ENCODE data around the gene GRIN1.

DNA sequence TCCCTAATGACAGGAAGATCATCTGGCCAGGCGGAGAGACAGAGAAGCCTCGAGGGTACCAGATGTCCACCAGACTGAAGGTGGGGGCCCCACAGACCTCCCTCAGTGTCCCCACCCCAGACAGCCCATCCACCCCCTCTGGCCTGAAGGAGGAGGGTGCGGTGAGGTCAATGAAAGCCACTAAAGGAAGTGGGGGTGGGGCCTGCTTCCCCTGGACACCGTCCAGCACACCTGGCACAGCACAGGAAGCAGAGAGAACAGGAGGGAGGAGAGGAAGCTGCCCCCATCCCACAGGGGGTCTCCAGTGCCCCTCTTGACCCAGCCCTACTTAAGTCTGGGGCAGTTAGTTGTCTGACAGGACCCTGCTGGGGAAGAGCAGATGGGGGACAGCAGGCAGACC is 19.7 kb downstream of the GRIN1 start:
- TF ChIP-seq, protein P1, sequence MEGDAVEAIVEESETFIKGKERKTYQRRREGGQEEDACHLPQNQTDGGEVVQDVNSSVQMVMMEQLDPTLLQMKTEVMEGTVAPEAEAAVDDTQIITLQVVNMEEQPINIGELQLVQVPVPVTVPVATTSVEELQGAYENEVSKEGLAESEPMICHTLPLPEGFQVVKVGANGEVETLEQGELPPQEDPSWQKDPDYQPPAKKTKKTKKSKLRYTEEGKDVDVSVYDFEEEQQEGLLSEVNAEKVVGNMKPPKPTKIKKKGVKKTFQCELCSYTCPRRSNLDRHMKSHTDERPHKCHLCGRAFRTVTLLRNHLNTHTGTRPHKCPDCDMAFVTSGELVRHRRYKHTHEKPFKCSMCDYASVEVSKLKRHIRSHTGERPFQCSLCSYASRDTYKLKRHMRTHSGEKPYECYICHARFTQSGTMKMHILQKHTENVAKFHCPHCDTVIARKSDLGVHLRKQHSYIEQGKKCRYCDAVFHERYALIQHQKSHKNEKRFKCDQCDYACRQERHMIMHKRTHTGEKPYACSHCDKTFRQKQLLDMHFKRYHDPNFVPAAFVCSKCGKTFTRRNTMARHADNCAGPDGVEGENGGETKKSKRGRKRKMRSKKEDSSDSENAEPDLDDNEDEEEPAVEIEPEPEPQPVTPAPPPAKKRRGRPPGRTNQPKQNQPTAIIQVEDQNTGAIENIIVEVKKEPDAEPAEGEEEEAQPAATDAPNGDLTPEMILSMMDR (IDR thresholded peaks at IDR 0.05): no peak
- no peak for TF ChIP-seq POLR2A (IDR thresholded peaks at IDR 0.05)

Data from thyroid gland (tissue), 4 donors.